IMR-90 (cell line): Measurements from ENCODE around the gene BRINP3.

Experiments
- BHLHE40 ChIP-seq: fragments of 150-350 bp; IDR thresholded peaks from 2 replicates; pipeline ENCODE4 v1.6.1; 2016; ENCODE audit warnings: mild to moderate bottlenecking, low read depth, low read length
- CEBPB ChIP-seq: IDR thresholded peaks from 2 replicates; pipeline ENCODE4 v1.6.1; 2012; ENCODE audit warnings: low read depth, low read length, improper control_type of control experiment
- CHD1 ChIP-seq: IDR thresholded peaks from 2 replicates; pipeline ENCODE4 v1.6.1; 2012; ENCODE audit warnings: low read depth, low read length, improper control_type of control experiment
- ELK1 ChIP-seq: fragments of 150-350 bp; IDR thresholded peaks from 2 replicates; pipeline ENCODE4 v1.6.1; 2016; ENCODE audit warnings: low read depth, mild to moderate bottlenecking, low read length, moderate library complexity, borderline replicate concordance
- FOS ChIP-seq: fragments of 150-350 bp; IDR thresholded peaks from 2 replicates; pipeline ENCODE4 v1.6.1; 2016; ENCODE audit warnings: low read depth, low read length
- RAD21 ChIP-seq: IDR thresholded peaks from 2 replicates; pipeline ENCODE4 v1.6.1; 2012; ENCODE audit warnings: low read length, improper control_type of control experiment
- RCOR1 ChIP-seq: IDR thresholded peaks from 2 replicates; pipeline ENCODE4 v1.6.1; 2012; ENCODE audit warnings: mild to moderate bottlenecking, low read length, improper control_type of control experiment; ENCODE audit not compliant: insufficient replicate concordance
- RFX5 ChIP-seq: IDR thresholded peaks from 2 replicates; pipeline ENCODE4 v1.8.0; 2012; ENCODE audit warnings: low read depth, mild to moderate bottlenecking, low read length, moderate library complexity
- TF ChIP-seq, protein P1 (sequence below): conservative IDR thresholded peaks from 2 replicates; pipeline ENCODE4 v1.5.1; 2012; ENCODE audit warnings: mild to moderate bottlenecking, low read depth, low read length, improper control_type of control experiment
- TF ChIP-seq, protein P2 (sequence below): fragments of 150-350 bp; IDR thresholded peaks from 2 replicates; pipeline ENCODE4 v1.6.1; 2017; ENCODE audit warnings: mild to moderate bottlenecking, antibody characterized with exemption, low read length, low read depth

DNA sequence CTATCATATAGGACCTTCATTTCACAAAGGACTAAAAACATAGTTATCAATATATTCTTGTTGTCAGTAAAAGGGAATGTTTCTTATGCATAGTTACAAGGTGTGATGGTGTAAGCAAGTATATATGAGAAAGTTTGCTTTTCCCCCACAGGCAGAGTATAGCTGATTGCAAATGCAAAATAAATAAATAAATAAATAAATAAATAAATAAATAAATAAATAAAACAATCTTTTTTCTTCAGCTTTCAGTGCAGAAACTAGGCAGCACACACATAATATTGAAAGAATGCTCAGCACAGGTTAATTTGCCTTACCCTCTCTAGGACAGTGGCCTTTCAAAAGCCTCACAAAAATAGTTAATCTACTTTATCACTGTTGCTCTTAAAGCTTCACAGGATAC is 138.8 kb downstream of the BRINP3 start:
- TF ChIP-seq RFX5 (no peak), CEBPB (no peak), RAD21 (no peak), FOS (no peak), CHD1 (no peak), BHLHE40 (no peak), RCOR1 (no peak), ELK1 (no peak)
- TF ChIP-seq, protein P1, sequence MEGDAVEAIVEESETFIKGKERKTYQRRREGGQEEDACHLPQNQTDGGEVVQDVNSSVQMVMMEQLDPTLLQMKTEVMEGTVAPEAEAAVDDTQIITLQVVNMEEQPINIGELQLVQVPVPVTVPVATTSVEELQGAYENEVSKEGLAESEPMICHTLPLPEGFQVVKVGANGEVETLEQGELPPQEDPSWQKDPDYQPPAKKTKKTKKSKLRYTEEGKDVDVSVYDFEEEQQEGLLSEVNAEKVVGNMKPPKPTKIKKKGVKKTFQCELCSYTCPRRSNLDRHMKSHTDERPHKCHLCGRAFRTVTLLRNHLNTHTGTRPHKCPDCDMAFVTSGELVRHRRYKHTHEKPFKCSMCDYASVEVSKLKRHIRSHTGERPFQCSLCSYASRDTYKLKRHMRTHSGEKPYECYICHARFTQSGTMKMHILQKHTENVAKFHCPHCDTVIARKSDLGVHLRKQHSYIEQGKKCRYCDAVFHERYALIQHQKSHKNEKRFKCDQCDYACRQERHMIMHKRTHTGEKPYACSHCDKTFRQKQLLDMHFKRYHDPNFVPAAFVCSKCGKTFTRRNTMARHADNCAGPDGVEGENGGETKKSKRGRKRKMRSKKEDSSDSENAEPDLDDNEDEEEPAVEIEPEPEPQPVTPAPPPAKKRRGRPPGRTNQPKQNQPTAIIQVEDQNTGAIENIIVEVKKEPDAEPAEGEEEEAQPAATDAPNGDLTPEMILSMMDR = no peak
- TF ChIP-seq, protein P2, sequence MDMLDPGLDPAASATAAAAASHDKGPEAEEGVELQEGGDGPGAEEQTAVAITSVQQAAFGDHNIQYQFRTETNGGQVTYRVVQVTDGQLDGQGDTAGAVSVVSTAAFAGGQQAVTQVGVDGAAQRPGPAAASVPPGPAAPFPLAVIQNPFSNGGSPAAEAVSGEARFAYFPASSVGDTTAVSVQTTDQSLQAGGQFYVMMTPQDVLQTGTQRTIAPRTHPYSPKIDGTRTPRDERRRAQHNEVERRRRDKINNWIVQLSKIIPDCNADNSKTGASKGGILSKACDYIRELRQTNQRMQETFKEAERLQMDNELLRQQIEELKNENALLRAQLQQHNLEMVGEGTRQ = no peak
